Stimulated activated CD4-positive, alpha-beta T cell treated with anti-CD3 and anti-CD28 coated beads, Interleukin-12 subunit alpha, Interleukin-12 subunit beta, amount 100 ng/mL, for 48 hours (primary cell): ENCODE measurements around the gene COL6A6.
"Not testable (repeated sequence)": the region's sequence is repeated elsewhere in the genome, so short reads cannot be mapped to it uniquely, and the experiment has no call there.

Experiments
- DNase-seq, 3 donors: peaks; one replicate each; pipeline ENCODE4 v3.0.0-alpha.2; 2020; ENCODE audit warnings: low read depth in 2 of 3, low spot score in 1 of 3

The COL6A6 gene

GRCh38 chr3:130537673-130538304, 20.8 kb downstream of the COL6A6 start:
- no peak for DNase-seq

DNA sequence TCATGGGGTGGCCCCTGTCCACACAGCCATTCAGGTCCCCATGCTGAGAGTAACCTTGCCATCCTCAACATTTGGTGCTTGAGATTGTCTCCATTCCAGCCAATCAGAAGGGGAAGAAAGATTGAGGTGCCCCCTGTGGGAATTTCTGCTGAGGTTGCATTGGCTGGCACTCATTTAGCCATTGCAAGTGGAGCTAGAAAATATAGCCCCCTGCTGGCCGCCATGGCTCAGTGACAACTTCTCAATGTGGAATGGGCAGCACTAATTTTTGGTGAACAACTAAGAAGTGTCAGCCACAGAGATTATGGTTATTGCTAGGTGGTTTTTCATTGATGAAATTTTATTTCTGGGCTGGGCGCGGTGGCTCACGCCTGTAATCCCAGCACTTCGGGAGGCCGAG, 22.0 kb downstream of the COL6A6 start:
- DNase-seq: peak in 2 of 3 donors; percentile 3 to 5

- DNase-seq: no peak
Measured at GRCh38 chr3:130543322-130543721, 26.3 kb downstream of the COL6A6 start.

DNA sequence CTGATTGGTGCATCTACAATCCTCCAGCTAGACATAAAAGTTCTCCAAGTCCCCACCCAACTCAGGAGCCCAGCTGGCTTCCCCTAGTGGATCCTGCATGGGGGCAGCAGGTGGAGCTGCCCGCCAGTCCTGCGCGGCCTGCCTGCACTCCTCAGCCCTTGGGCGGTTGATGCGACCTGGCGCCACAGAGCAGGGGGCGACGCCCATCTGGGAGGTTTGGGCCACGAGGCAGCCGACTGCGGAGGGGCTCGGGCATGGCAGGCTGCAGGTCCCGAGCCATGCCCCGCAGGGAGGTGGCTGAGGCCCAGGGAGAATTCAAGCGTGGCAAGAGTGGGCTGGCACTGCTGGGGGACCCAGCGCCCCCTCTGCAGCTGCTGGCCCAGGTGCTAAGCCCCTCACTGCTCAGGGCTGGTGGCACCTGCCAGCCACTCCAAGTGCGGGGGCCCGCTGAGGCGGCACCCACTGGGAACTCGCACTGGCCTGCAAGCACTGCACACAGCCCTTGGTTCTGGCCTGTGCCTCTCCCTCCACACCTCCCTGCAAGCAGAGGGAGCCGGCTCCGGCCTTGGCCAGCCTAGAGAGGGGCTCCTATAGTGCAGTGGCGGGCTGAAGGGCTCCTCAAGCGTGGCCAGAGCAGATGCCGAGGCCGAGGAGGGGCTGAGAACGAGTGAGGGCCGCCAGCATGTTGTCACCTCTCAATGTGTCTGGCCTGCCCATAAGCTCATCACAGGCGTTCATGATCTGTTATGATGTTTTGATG, 30.1 kb downstream of the COL6A6 start:
- DNase-seq: no peak

- DNase-seq: not testable (repeated sequence)
Measured at GRCh38 chr3:130547680-130548065, 30.7 kb downstream of the COL6A6 start.

GRCh38 chr3:130548356-130548755, 31.4 kb downstream of the COL6A6 start:
- DNase-seq: no peak

DNA sequence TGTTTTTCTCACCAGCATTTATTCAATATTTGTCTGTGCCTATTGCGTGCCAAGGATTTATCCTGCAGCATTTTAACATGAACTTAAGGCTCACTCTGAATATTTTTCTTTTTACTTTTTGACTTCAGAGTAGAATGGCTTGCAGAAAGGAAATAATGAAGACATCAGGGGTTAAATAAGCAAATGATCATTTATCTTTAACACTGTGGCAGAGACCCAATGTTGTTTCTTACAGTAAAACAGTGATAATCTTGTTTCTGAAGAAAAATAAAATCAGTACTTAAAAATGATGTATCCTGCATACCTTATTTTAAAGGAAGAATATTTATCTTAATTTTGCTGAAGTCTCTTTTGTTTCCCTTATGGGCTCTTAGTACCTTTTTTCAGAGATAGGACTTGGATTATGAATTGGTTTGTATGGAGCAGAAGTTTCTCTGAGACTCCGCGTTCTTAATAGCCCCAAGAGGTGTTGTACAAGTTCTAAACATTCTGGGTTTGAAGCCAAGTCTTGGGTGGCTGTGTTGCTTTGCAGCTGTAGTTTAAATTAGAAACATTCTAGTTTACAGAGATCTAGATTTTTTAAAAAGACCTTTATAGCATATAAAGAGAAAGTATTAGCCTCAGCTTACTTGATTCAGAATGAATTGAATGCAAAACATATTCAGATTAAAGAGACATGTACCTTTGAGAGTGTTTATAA, 40.5 kb downstream of the COL6A6 start:
- no peak for DNase-seq

GRCh38 chr3:130558366-130558765, 41.4 kb downstream of the COL6A6 start:
- no peak for DNase-seq

DNA sequence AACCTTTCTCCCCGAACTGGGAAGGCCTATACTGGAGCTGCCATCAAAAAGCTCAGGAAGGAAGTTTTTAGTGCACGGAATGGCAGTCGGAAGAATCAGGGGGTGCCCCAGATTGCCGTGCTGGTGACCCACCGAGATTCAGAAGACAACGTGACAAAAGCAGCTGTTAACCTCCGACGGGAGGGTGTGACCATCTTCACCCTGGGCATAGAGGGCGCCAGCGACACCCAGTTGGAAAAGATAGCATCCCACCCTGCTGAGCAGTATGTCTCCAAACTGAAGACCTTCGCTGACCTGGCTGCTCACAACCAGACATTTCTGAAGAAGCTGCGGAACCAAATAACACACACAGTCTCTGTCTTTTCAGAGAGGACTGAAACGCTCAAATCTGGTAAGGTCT, 48.2 kb downstream of the COL6A6 start:
- DNase-seq: no peak
